HepG2 (cell line): ENCODE results near the gene BAG3. TPM values are rescaled to one million over a fixed set of nuclear protein-coding genes. Genes with fewer than 3 reads are reported as not detected.
A peak's percentile ranks its signal among the peaks of the same experiment; 100 is the strongest.

ENCODE experiments used
- AGO2 ChIP-seq: fragments of 200-400 bp; formaldehyde crosslinking; optimal IDR thresholded peaks from 2 replicates; pipeline ENCODE3; 2017; ENCODE audit warnings: mild to moderate bottlenecking, low read depth, low read length, moderate library complexity
- AHR ChIP-seq: IDR thresholded peaks from 2 replicates; pipeline ENCODE4 v1.6.1; 2018; ENCODE audit warnings: missing genetic modification reagents, missing compliant biosample characterization
- ATF1 ChIP-seq: IDR thresholded peaks from 2 replicates; pipeline ENCODE4 v1.6.1; 2016; ENCODE audit warnings: mild to moderate bottlenecking, control low read depth
- CBX5 ChIP-seq: sonication (generic); formaldehyde crosslinking; IDR thresholded peaks from 2 replicates; pipeline ENCODE4 v1.4.0; 2020; ENCODE audit warnings: missing genetic modification reagents, borderline replicate concordance
- FOXO1 ChIP-seq: sonication (generic); formaldehyde crosslinking; IDR thresholded peaks from 2 replicates; pipeline ENCODE4 v1.4.0; 2020; ENCODE audit warnings: missing genetic modification reagents
- KDM3A ChIP-seq: IDR thresholded peaks from 2 replicates; pipeline ENCODE4 v1.6.1; 2018; ENCODE audit warnings: low read depth, missing compliant biosample characterization
- PHF5A ChIP-seq: IDR thresholded peaks from one replicate; pipeline ENCODE4 v1.6.1; 2018; ENCODE audit warnings: low read depth, missing genetic modification reagents; ENCODE audit not compliant: unreplicated experiment
- REPIN1 ChIP-seq: sonication (generic); formaldehyde crosslinking; IDR thresholded peaks from 2 replicates; pipeline ENCODE4 v1.8.0; 2022; ENCODE audit warnings: missing genetic modification reagents, low read depth, mild to moderate bottlenecking, borderline replicate concordance
- SAP130 ChIP-seq: IDR thresholded peaks from 2 replicates; pipeline ENCODE4 v1.6.1; 2016; ENCODE audit warnings: low read depth
- SMC3 ChIP-seq: IDR thresholded peaks from 2 replicates; pipeline ENCODE4 v1.6.1; 2011; ENCODE audit warnings: low read length, improper control_type of control experiment
- SOX5 ChIP-seq: IDR thresholded peaks from 2 replicates; pipeline ENCODE4 v1.6.1; 2016; ENCODE audit warnings: borderline replicate concordance
- SP4 ChIP-seq: sonication (generic); formaldehyde crosslinking; IDR thresholded peaks from 2 replicates; pipeline ENCODE4 v1.8.1; 2023; ENCODE audit warnings: mild to moderate bottlenecking, missing genetic modification reagents
- TEAD3 ChIP-seq: optimal IDR thresholded peaks from 2 replicates; pipeline ENCODE3; 2016; ENCODE audit warnings: borderline replicate concordance
- YEATS2 ChIP-seq: sonication (generic); formaldehyde crosslinking; IDR thresholded peaks from 2 replicates; pipeline ENCODE4 v1.4.0; 2020; ENCODE audit warnings: missing genetic modification reagents, borderline replicate concordance
- ZMYM2 ChIP-seq: sonication (generic); formaldehyde crosslinking; IDR thresholded peaks from 2 replicates; pipeline ENCODE4 v1.8.0; 2022; ENCODE audit warnings: mild to moderate bottlenecking, missing genetic modification reagents
- ZNF558 ChIP-seq: sonication (generic); formaldehyde crosslinking; IDR thresholded peaks from 2 replicates; pipeline ENCODE4 v1.9.0; 2022; ENCODE audit warnings: mild to moderate bottlenecking, missing genetic modification reagents, borderline replicate concordance
- ZNF563 ChIP-seq: sonication (generic); formaldehyde crosslinking; IDR thresholded peaks from 2 replicates; pipeline ENCODE4 v1.8.0; 2022; ENCODE audit warnings: mild to moderate bottlenecking, moderate library complexity, missing genetic modification reagents
- ZNF747 ChIP-seq: sonication (generic); formaldehyde crosslinking; IDR thresholded peaks from 2 replicates; pipeline ENCODE4 v1.8.1; 2023; ENCODE audit warnings: missing genetic modification reagents, mild to moderate bottlenecking, borderline replicate concordance
- ZNF788 ChIP-seq: sonication (generic); formaldehyde crosslinking; IDR thresholded peaks from 2 replicates; pipeline ENCODE4 v1.5.0; 2020; ENCODE audit warnings: mild to moderate bottlenecking, missing genetic modification reagents, borderline replicate concordance
- polyA plus RNA-seq, 8 experiments: library from polyadenylated mRNA; depleted of rRNA in 3 of 8; stranded (reverse) in 7 of 8; unstranded in 1 of 8; fragments of >200 nt; fragmentation: Illumina TruSeq in 4 of 8; extraction: Trizol in 4 of 8; gene quantifications; 2 replicates each; pipeline versions ENCODE4 v1.2.1 to v1.2.3, GENCODE V29; 2011 to 2016; ENCODE audit warnings: low read depth in 4 of 8, missing spikeins in 1 of 8, mixed read lengths in 1 of 8; ENCODE audit not compliant: insufficient read depth in 1 of 8
- total RNA-seq, 5 experiments: library from RNA; depleted of rRNA; stranded (reverse); fragments of >200 nt; fragmentation: Illumina TruSeq; extraction: Trizol; gene quantifications; 2 replicates each; pipeline ENCODE4 v1.2.3, GENCODE V29; 2016; ENCODE audit warnings: low read depth in 1 of 5
- TF ChIP-seq, protein P1 (sequence below), 2 experiments: sonication (generic) in 1 of 2; formaldehyde crosslinking in 1 of 2; IDR thresholded peaks; 2 replicates each; pipeline versions ENCODE4 v1.4.0 to v1.6.1; 2018 to 2020; ENCODE audit warnings: missing genetic modification reagents in 2 of 2, borderline replicate concordance in 1 of 2, low read depth in 1 of 2, mild to moderate bottlenecking in 1 of 2, missing biosample characterization in 1 of 2
- TF ChIP-seq, protein P2 (sequence below): IDR thresholded peaks from 2 replicates; pipeline ENCODE4 v1.4.0; 2020; ENCODE audit warnings: mild to moderate bottlenecking, missing genetic modification reagents
- TF ChIP-seq, protein P3 (sequence below): IDR thresholded peaks from 2 replicates; pipeline ENCODE4 v1.6.1; 2016; ENCODE audit warnings: low read depth, borderline replicate concordance

BAG3 gene
- total and polyA plus RNA-seq, 2 of the 13 experiments (the other 11 are each of a cell fraction or from before 2014, with no cell fraction given): 2.9 to 6.7 TPM

DNA sequence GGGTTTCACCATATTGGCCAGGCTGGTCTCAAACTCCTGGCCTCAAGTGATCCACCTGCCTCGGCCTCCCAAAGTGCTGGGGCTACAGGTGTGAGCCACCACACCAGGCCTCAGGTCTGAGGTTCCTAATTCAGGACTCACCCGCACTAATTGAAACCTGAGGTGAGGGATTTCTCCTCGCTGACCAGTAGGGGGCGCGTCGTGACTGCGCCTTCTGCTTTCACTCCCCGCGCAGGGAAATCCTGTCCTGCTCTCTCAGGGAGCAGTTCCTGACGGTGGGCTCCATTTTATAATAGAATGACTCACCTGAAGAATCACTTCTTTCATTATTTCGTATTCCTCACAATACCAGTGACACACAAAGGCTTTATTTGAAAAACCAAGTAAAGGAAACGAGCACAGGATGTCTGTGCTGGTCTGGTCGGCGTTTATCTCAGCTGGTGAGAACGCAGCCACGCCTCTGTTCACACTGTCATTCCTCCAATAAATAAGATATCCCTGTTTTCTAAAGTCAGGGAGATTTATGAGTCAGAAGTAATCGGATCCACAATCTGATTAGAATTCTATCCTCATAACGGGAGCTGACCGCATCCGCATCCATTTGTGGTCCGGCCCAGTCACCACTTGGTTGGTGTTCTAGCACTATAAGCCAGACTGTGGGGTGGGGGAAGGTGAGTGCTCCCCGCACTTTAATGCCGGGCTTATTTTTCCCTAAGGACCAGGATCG, 35.4 kb downstream of the BAG3 start (continued):
- TF ChIP-seq AGO2: no peak
- TF ChIP-seq FOXO1: no peak; the same call in 1 of the 2 replicates
- TF ChIP-seq CBX5 (CRISPR knock-in tag): peak; percentile 30; the same call in 1 of the 2 replicates
- TF ChIP-seq ZMYM2 (CRISPR knock-in tag): 0 out of 2 replicates have a peak, but pooled peaks have one; percentile 4
- 0 out of 2 replicates have a peak, but pooled peaks have one; percentile 17 for TF ChIP-seq YEATS2
- peak; percentile 55 for TF ChIP-seq SAP130
- TF ChIP-seq, protein P1, sequence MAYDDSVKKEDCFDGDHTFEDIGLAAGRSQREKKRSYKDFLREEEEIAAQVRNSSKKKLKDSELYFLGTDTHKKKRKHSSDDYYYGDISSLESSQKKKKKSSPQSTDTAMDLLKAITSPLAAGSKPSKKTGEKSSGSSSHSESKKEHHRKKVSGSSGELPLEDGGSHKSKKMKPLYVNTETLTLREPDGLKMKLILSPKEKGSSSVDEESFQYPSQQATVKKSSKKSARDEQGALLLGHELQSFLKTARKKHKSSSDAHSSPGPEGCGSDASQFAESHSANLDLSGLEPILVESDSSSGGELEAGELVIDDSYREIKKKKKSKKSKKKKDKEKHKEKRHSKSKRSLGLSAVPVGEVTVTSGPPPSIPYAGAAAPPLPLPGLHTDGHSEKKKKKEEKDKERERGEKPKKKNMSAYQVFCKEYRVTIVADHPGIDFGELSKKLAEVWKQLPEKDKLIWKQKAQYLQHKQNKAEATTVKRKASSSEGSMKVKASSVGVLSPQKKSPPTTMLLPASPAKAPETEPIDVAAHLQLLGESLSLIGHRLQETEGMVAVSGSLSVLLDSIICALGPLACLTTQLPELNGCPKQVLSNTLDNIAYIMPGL (CRISPR knock-in tag; IDR thresholded peaks at IDR 0.05; ENCODE audit: borderline replicate concordance in 1 of 2, low read depth in 1 of 2): peak; percentile 66 to 82; a peak in 3 of 4 replicates
- 0 out of 2 replicates have a peak, but pooled peaks have one; percentile 53 for TF ChIP-seq ATF1 (CRISPR knock-in tag)
- TF ChIP-seq KDM3A (CRISPR knock-in tag): peak; percentile 65; the same call in 1 of the 2 replicates
- TF ChIP-seq REPIN1: peak; percentile 56; the same call in 1 of the 2 replicates
- TF ChIP-seq TEAD3 (CRISPR knock-in tag): peak; percentile 34
- TF ChIP-seq ZNF558 (CRISPR knock-in tag): no peak
- TF ChIP-seq, protein P2, sequence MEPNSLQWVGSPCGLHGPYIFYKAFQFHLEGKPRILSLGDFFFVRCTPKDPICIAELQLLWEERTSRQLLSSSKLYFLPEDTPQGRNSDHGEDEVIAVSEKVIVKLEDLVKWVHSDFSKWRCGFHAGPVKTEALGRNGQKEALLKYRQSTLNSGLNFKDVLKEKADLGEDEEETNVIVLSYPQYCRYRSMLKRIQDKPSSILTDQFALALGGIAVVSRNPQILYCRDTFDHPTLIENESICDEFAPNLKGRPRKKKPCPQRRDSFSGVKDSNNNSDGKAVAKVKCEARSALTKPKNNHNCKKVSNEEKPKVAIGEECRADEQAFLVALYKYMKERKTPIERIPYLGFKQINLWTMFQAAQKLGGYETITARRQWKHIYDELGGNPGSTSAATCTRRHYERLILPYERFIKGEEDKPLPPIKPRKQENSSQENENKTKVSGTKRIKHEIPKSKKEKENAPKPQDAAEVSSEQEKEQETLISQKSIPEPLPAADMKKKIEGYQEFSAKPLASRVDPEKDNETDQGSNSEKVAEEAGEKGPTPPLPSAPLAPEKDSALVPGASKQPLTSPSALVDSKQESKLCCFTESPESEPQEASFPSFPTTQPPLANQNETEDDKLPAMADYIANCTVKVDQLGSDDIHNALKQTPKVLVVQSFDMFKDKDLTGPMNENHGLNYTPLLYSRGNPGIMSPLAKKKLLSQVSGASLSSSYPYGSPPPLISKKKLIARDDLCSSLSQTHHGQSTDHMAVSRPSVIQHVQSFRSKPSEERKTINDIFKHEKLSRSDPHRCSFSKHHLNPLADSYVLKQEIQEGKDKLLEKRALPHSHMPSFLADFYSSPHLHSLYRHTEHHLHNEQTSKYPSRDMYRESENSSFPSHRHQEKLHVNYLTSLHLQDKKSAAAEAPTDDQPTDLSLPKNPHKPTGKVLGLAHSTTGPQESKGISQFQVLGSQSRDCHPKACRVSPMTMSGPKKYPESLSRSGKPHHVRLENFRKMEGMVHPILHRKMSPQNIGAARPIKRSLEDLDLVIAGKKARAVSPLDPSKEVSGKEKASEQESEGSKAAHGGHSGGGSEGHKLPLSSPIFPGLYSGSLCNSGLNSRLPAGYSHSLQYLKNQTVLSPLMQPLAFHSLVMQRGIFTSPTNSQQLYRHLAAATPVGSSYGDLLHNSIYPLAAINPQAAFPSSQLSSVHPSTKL (CRISPR knock-in tag): peak; percentile 31; the same call in 1 of the 2 replicates
- TF ChIP-seq, protein P3, sequence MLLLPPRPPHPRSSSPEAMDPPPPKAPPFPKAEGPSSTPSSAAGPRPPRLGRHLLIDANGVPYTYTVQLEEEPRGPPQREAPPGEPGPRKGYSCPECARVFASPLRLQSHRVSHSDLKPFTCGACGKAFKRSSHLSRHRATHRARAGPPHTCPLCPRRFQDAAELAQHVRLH (CRISPR knock-in tag): peak; percentile 38; the same call in 1 of the 2 replicates
- no peak for TF ChIP-seq SP4 (CRISPR knock-in tag)
- TF ChIP-seq ZNF747 (CRISPR knock-in tag): peak; percentile 58; the same call in 1 of the 2 replicates
- TF ChIP-seq PHF5A: peak; percentile 10
- TF ChIP-seq SOX5 (CRISPR knock-in tag): no peak
- TF ChIP-seq ZNF563: 0 out of 2 replicates have a peak, but pooled peaks have one; percentile 14
- 0 out of 2 replicates have a peak, but pooled peaks have one; percentile 28 for TF ChIP-seq ZNF788 (CRISPR knock-in tag)
- no peak for TF ChIP-seq AHR (CRISPR knock-in tag)
- TF ChIP-seq SMC3: peak; percentile 74
